ENCODE data around the gene LRFN2.

The LRFN2 gene

GRCh38 chr6:40543776-40544175, 43.4 kb downstream of the LRFN2 start:
- DNase-seq (ENCODE audit: low spot score), result no peak

GRCh38 chr6:40543146-40543545, 44.0 kb downstream of the LRFN2 start:
- DNase-seq (ENCODE audit: low spot score), result no peak

- DNase-seq (ENCODE audit: low spot score), result no peak
Observed at GRCh38 chr6:40542175-40542764, 44.9 kb downstream of the LRFN2 start.

- DNase-seq (ENCODE audit: low spot score), result no peak
Observed at GRCh38 chr6:40541556-40542174, 45.5 kb downstream of the LRFN2 start.

- DNase-seq (ENCODE audit: low spot score), result no peak
Observed at GRCh38 chr6:40540790-40541189, 46.4 kb downstream of the LRFN2 start.

- no peak for DNase-seq (ENCODE audit: low spot score)
Observed at GRCh38 chr6:40539853-40540252, 47.3 kb downstream of the LRFN2 start.

GRCh38 chr6:40538556-40538955, 48.6 kb downstream of the LRFN2 start:
- DNase-seq (ENCODE audit: low spot score), result no peak

GRCh38 chr6:40537446-40537845, 49.7 kb downstream of the LRFN2 start:
- DNase-seq (ENCODE audit: low spot score), result no peak

- no peak for DNase-seq (ENCODE audit: low spot score)
Observed at GRCh38 chr6:40536442-40536841, 50.7 kb downstream of the LRFN2 start.

- DNase-seq (ENCODE audit: low spot score), result no peak
Observed at GRCh38 chr6:40535819-40536380, 51.3 kb downstream of the LRFN2 start.

GRCh38 chr6:40535110-40535818, 51.9 kb downstream of the LRFN2 start:
- DNase-seq (ENCODE audit: low spot score), result no peak

GRCh38 chr6:40532349-40533000, 54.7 kb downstream of the LRFN2 start:
- DNase-seq (ENCODE audit: low spot score), result no peak

- no peak for DNase-seq (ENCODE audit: low spot score)
Observed at GRCh38 chr6:40529919-40530318, 57.2 kb downstream of the LRFN2 start.

- no peak for DNase-seq (ENCODE audit: low spot score)
Observed at GRCh38 chr6:40529040-40529439, 58.1 kb downstream of the LRFN2 start.

- no peak for DNase-seq (ENCODE audit: low spot score)
Observed at GRCh38 chr6:40528051-40528450, 59.1 kb downstream of the LRFN2 start.

- DNase-seq (ENCODE audit: low spot score), result no peak
Observed at GRCh38 chr6:40526036-40526435, 61.1 kb downstream of the LRFN2 start.

GRCh38 chr6:40524797-40525585, 62.2 kb downstream of the LRFN2 start:
- DNase-seq (ENCODE audit: low spot score), result no peak

GRCh38 chr6:40523505-40524172, 63.5 kb downstream of the LRFN2 start:
- DNase-seq (ENCODE audit: low spot score), result no peak

- no peak for DNase-seq (ENCODE audit: low spot score)
Observed at GRCh38 chr6:40521496-40521895, 65.7 kb downstream of the LRFN2 start.

- no peak for DNase-seq (ENCODE audit: low spot score)
Observed at GRCh38 chr6:40520678-40521077, 66.5 kb downstream of the LRFN2 start.

GRCh38 chr6:40520084-40520483, 67.1 kb downstream of the LRFN2 start:
- DNase-seq (ENCODE audit: low spot score), result no peak
